Gastroesophageal sphincter (tissue), 4 donors: ENCODE measurements around the gene RNF25. TPM values are rescaled to one million over a fixed set of nuclear protein-coding genes. Genes with fewer than 3 reads are reported as not detected.

Experiments
- ATAC-seq: fragments of 150-250 bp; one replicate; pipeline ENCODE4 v1.9.1; 2016; ENCODE audit warnings: mild to moderate bottlenecking, moderate library complexity
- H3K27ac ChIP-seq, 4 donors: fragments of 200-600 bp; sonication (generic) in 3 of 4; 1 replicate in 3 of 4; 2 replicates in 1 of 4; pipeline ENCODE4 v1.5.1; 2016 to 2019
- H3K27me3 ChIP-seq: fragments of 200-600 bp; sonication (generic); one replicate; pipeline ENCODE4 v1.5.1; 2019
- H3K36me3 ChIP-seq, 2 donors: fragments of 200-600 bp; sonication (generic); one replicate each; pipeline ENCODE4 v1.5.1; 2019; ENCODE audit warnings: control low read depth in 1 of 2
- H3K4me1 ChIP-seq, 3 donors: fragments of 200-600 bp; sonication (generic); 1 replicate in 2 of 3; 2 replicates in 1 of 3; pipeline ENCODE4 v1.5.1; 2016 to 2019; ENCODE audit warnings: control low read depth in 2 of 3
- H3K4me3 ChIP-seq, 2 donors: fragments of 200-600 bp; sonication (generic); one replicate each; pipeline ENCODE4 v1.5.1; 2019; ENCODE audit warnings: mild to moderate bottlenecking in 1 of 2, moderate library complexity in 1 of 2
- H3K9me3 ChIP-seq, 3 donors: fragments of 200-600 bp; sonication (generic); one replicate each; pipeline ENCODE4 v1.5.1; 2017 to 2019; ENCODE audit warnings: control low read depth in 2 of 3
- CTCF ChIP-seq, 4 experiments: fragments of 200-600 bp in 2 of 4; fragments of 450-650 bp in 2 of 4; sonication (generic) in 1 of 4; IDR thresholded peaks; one replicate each; pipeline ENCODE4 v1.5.1; 2017 to 2019; ENCODE audit warnings: antibody characterized with exemption in 4 of 4, mild to moderate bottlenecking in 2 of 4, moderate library complexity in 2 of 4
- EP300 ChIP-seq: sonication (generic); formaldehyde crosslinking; IDR thresholded peaks from one replicate; pipeline ENCODE4 v1.6.1; 2017; ENCODE audit warnings: antibody characterized with exemption, mild to moderate bottlenecking
- POLR2A ChIP-seq, 2 donors: fragments of 450-650 bp; IDR thresholded peaks; one replicate each; pipeline ENCODE4 v1.6.1; 2017; ENCODE audit warnings: antibody characterized with exemption in 2 of 2, mild to moderate bottlenecking in 2 of 2, moderate library complexity in 1 of 2
- POLR2AphosphoS5 ChIP-seq: sonication (generic); formaldehyde crosslinking; IDR thresholded peaks from one replicate; pipeline ENCODE4 v1.6.1; 2017; ENCODE audit warnings: antibody characterized with exemption
- WGBS, 2 donors: methylation state at CpG; one replicate each; pipeline ENCODE4 v1.1.5; 2018; ENCODE audit warnings: low coverage in 1 of 2; 5-methylcytosine and 5-hydroxymethylcytosine counted together
- total RNA-seq, 4 donors: library from RNA; depleted of rRNA; stranded (reverse); fragments of >200 nt; gene quantifications; one replicate each; pipeline ENCODE4 v1.1.0, GENCODE V29; 2016

Gene RNF25
- total RNA-seq, 4 donors from 2014 or later = 16.3 to 24.6 (median 17.7) TPM

- H3K27me3 ChIP-seq = no peaks in the 10 kb centered on the region
- TF ChIP-seq POLR2A (IDR thresholded peaks at IDR 0.05) (no peak), POLR2AphosphoS5 (no peak), EP300 (no peak), CTCF (IDR thresholded peaks at IDR 0.05) (no peak)
- 73% methylated on average over 3 of the region's 10 CpGs; no CpG with 5 or more reads in 1 of the 2 donors for WGBS, 2 donors
- ATAC-seq = no peak
- H3K36me3 ChIP-seq = peaks cover 0 to 71% of the 10 kb centered on the region in 2 donors
- no peaks in the 10 kb centered on the region for H3K9me3 ChIP-seq
- peaks cover 0 to 24% (median 15%) of the 10 kb centered on the region in 3 donors for H3K4me1 ChIP-seq
- H3K27ac ChIP-seq = no peak overlapping the region
- H3K4me3 ChIP-seq = no peak overlapping the region
Observed at GRCh38 chr2:218662827-218663226, 9.0 kb downstream of the RNF25 start.

DNA sequence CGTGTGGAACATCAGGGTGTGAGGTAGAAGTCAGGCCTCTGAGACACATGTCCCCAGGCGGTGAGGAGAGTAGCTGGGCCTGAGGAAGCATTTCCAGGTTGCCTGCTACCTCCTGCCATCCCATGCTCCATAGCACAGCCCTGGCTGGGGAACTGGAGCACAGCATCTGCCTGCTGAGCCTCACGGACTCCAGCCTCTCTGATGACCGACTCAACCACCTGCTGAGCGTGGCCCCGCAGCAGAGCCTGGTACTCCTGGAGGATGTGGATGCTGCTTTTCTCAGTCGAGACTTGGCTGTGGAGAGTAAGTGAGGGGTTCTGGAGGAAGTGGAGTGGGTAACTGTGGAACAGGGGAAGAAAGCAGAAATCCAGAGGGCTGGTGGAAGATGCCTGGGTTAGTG is 9.4 kb downstream of the RNF25 start:
- Histone ChIP-seq H3K36me3 (peaks cover 0 to 71% of the 10 kb centered on the region in 2 donors), H3K4me1 (peaks cover 0 to 27% (median 15%) of the 10 kb centered on the region in 3 donors), H3K27me3 (no peaks in the 10 kb centered on the region), H3K4me3 (no peak overlapping the region), H3K27ac (no peak overlapping the region), H3K9me3 (no peaks in the 10 kb centered on the region)
- TF ChIP-seq CTCF (IDR thresholded peaks at IDR 0.05) (no peak), POLR2A (IDR thresholded peaks at IDR 0.05) (no peak), POLR2AphosphoS5 (no peak), EP300 (no peak)
- ATAC-seq = no peak
- WGBS, 2 donors = 40% methylated on average over 1 of the region's 7 CpGs; no CpG with 5 or more reads in 1 of the 2 donors

- no peaks in the 10 kb centered on the region for H3K9me3 ChIP-seq
- peaks cover 0 to 71% of the 10 kb centered on the region in 2 donors for H3K36me3 ChIP-seq
- no peak for ATAC-seq
- peak overlapping the region; percentile 69 to 92 for H3K4me3 ChIP-seq
- 10 to 13% methylated on average over 2 to 8 of the region's 8 CpGs for WGBS, 2 donors
- peak overlapping the region; percentile 26 to 88 (median 82) for H3K27ac ChIP-seq
- no peaks in the 10 kb centered on the region for H3K27me3 ChIP-seq
- TF ChIP-seq POLR2A (IDR thresholded peaks at IDR 0.05) = no peak
- TF ChIP-seq POLR2AphosphoS5 = no peak
- TF ChIP-seq EP300 = no peak
- TF ChIP-seq CTCF (IDR thresholded peaks at IDR 0.05) = no peak
- H3K4me1 ChIP-seq = peaks cover 0 to 35% (median 15%) of the 10 kb centered on the region in 3 donors
Observed at GRCh38 chr2:218659988-218660358, 11.8 kb downstream of the RNF25 start.

DNA sequence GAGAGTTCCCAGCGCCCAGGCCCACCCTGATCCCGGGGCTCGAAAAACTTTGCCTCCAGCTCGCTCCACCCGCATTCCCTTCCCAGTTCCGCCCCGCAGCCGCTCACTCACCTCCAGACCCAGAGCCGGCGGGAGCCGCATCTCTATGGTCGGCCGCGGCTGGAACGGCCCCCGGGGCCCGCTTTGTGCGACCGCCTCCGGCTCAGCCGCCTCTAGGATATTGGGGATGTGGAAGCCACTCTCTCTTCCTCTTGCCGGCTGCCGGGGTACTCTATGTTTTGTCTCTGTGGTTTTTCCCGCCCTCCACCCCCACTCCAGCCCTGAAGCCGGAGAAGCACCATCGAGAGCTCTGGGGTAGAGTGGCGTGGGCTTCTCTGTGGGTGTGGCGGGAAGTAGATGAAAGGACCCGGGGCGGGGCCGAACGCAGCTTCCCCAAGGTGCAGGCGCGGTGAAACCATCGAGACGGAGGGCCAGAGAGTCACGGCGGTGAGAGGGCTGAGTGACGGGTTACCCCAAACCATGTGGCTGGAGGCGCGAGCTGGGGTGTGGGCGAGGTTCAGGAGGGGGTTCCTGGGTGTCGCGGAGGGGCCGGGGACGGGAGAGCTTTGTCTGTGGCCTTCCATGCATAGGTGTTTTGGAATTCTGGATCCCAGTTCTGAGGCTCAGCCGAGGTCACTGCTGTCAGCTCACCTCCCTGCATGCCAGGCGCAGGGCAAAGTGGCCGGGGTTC is 12.4 kb downstream of the RNF25 start, which contains the start of the genes BCS1L and ZNF142:
TSS of gene BCS1L (plus strand) at position 426 of the 730 bp plus-strand sequence. CDS start 1,305 bp downstream, outside the sequence.
TSS of gene ZNF142 (minus strand) at position 366 of the 730 bp plus-strand sequence. CDS start 3,194 bp downstream, outside the sequence.
- Histone ChIP-seq H3K9me3 (no peaks in the 10 kb centered on the region), H3K4me1 (peaks cover 0 to 35% (median 15%) of the 10 kb centered on the region in 3 donors), H3K27ac (peak within 1 kb of the TSS; percentile 26 to 88 (median 82)), H3K27me3 (no peaks in the 10 kb centered on the region), H3K36me3 (peaks cover 0 to 71% of the 10 kb centered on the region in 2 donors), H3K4me3 (peak within 1 kb of the TSS; percentile 69 to 92)
- ATAC-seq = peak; percentile 96
- WGBS, 2 donors = 0 to 2% methylated on average over 2 to 26 of the region's 49 CpGs
- TF ChIP-seq POLR2A (IDR thresholded peaks at IDR 0.05) (peak in 1 of 2 donors; percentile 38), CTCF (IDR thresholded peaks at IDR 0.05) (peak in 1 of 4 experiments; percentile 21), POLR2AphosphoS5 (peak; percentile 35), EP300 (no peak)
